HepG2 (cell line): ENCODE results near the gene MGAT2. TPM values are rescaled to one million over a fixed set of nuclear protein-coding genes. Genes with fewer than 3 reads are reported as not detected.

Experiments
- AKAP8 ChIP-seq: sonication (generic); formaldehyde crosslinking; IDR thresholded peaks from 2 replicates; pipeline ENCODE4 v1.5.1; 2020; ENCODE audit warnings: mild to moderate bottlenecking, missing genetic modification reagents
- GATAD2A ChIP-seq: IDR thresholded peaks from 2 replicates; pipeline ENCODE4 v1.6.1; 2016
- GLMP ChIP-seq: sonication (generic); formaldehyde crosslinking; IDR thresholded peaks from 2 replicates; pipeline ENCODE4 v1.9.0; 2021; ENCODE audit warnings: missing genetic modification reagents, mild to moderate bottlenecking, borderline replicate concordance
- MXI1 ChIP-seq: IDR thresholded peaks from 3 replicates; pipeline ENCODE4 v1.6.1; 2012; ENCODE audit warnings: low read depth, low read length, inconsistent platforms, borderline replicate concordance
- SNRNP70 ChIP-seq: fragments of 200-400 bp; formaldehyde crosslinking; IDR thresholded peaks from 2 replicates; pipeline ENCODE4 v1.6.1; 2017; ENCODE audit warnings: mild to moderate bottlenecking, low read depth, low read length, moderate library complexity
- ZBTB2 ChIP-seq: sonication (generic); formaldehyde crosslinking; IDR thresholded peaks from 2 replicates; pipeline ENCODE4 v1.8.0; 2022; ENCODE audit warnings: low read depth, missing genetic modification reagents
- ZBTB40 ChIP-seq, 2 experiments: fragments of 450-650 bp in 1 of 2; sonication (generic) in 1 of 2; formaldehyde crosslinking in 1 of 2; IDR thresholded peaks; 2 replicates each; pipeline versions ENCODE4 v1.6.1 to v1.8.0; 2016 to 2022; ENCODE audit warnings: antibody characterized with exemption in 1 of 2, mild to moderate bottlenecking in 1 of 2, missing genetic modification reagents in 1 of 2
- ZKSCAN1 ChIP-seq: fragments of 150-350 bp; IDR thresholded peaks from 2 replicates; pipeline ENCODE4 v1.6.1; 2014; ENCODE audit warnings: low read length
- ZNF292 ChIP-seq: sonication (generic); formaldehyde crosslinking; IDR thresholded peaks from 2 replicates; pipeline ENCODE4 v1.8.1; 2022; ENCODE audit warnings: mild to moderate bottlenecking, low read depth, missing genetic modification reagents, borderline replicate concordance
- ZNF576 ChIP-seq: sonication (generic); formaldehyde crosslinking; IDR thresholded peaks from 2 replicates; pipeline ENCODE4 v1.4.0; 2020; ENCODE audit warnings: mild to moderate bottlenecking, missing genetic modification reagents
- ZNF816 ChIP-seq: sonication (generic); formaldehyde crosslinking; IDR thresholded peaks from 2 replicates; pipeline ENCODE4 v1.8.0; 2022; ENCODE audit warnings: missing genetic modification reagents, mild to moderate bottlenecking, borderline replicate concordance
- ZNF839 ChIP-seq: sonication (generic); formaldehyde crosslinking; IDR thresholded peaks from 2 replicates; pipeline ENCODE4 v1.4.0; 2020; ENCODE audit warnings: missing genetic modification reagents, mild to moderate bottlenecking, borderline replicate concordance
- ZSCAN30 ChIP-seq: sonication (generic); formaldehyde crosslinking; IDR thresholded peaks from 2 replicates; pipeline ENCODE4 v1.5.0; 2020; ENCODE audit warnings: mild to moderate bottlenecking, missing genetic modification reagents
- polyA plus RNA-seq, 8 experiments: library from polyadenylated mRNA; depleted of rRNA in 3 of 8; stranded (reverse) in 7 of 8; unstranded in 1 of 8; fragments of >200 nt; fragmentation: Illumina TruSeq in 4 of 8; extraction: Trizol in 4 of 8; gene quantifications; 2 replicates each; pipeline versions ENCODE4 v1.2.1 to v1.2.3, GENCODE V29; 2011 to 2016; ENCODE audit warnings: low read depth in 4 of 8, missing spikeins in 1 of 8, mixed read lengths in 1 of 8; ENCODE audit not compliant: insufficient read depth in 1 of 8
- total RNA-seq, 5 experiments: library from RNA; depleted of rRNA; stranded (reverse); fragments of >200 nt; fragmentation: Illumina TruSeq; extraction: Trizol; gene quantifications; 2 replicates each; pipeline ENCODE4 v1.2.3, GENCODE V29; 2016; ENCODE audit warnings: low read depth in 1 of 5

The MGAT2 gene
- total and polyA plus RNA-seq, 2 of the 13 experiments (the other 11 are each of a cell fraction or from before 2014, with no cell fraction given), result 12.9 to 51.9 TPM

GRCh38 chr14:49633640-49634546 lies 13.3 kb downstream of the MGAT2 start (continued):
- TF ChIP-seq ZBTB40 (IDR thresholded peaks at IDR 0.05) (no peak), ZBTB40 (CRISPR knock-in tag; IDR thresholded peaks at IDR 0.05) (no peak; the same call in 1 of the 2 replicates), SNRNP70 (no peak), GLMP (CRISPR knock-in tag) (no peak; the same call in 1 of the 2 replicates), ZNF292 (CRISPR knock-in tag) (peak; percentile 50; the same call in 1 of the 2 replicates), ZNF576 (no peak), MXI1 (peak; percentile 76; the same call in 2 of the 3 replicates), ZBTB2 (CRISPR knock-in tag) (peak; percentile 80; the same call in 1 of the 2 replicates), ZNF816 (peak; percentile 57; the same call in 1 of the 2 replicates), GATAD2A (peak; percentile 45; the same call in 1 of the 2 replicates), ZNF839 (no peak; the same call in 1 of the 2 replicates), AKAP8 (CRISPR knock-in tag) (no peak), ZKSCAN1 (no peak), ZSCAN30 (no peak)
